M059J (cell line): ENCODE data around the gene PRKCZ. TPM values are rescaled to one million over a fixed set of nuclear protein-coding genes. Genes with fewer than 3 reads are reported as not detected.
"Not testable (repeated sequence)": the region's sequence is repeated elsewhere in the genome, so short reads cannot be mapped to it uniquely, and the experiment has no call there.

ENCODE experiments used
- DNase-seq: peaks from one replicate; pipeline ENCODE4 v3.0.0-alpha.2; 2012; ENCODE audit warnings: low read depth
- total RNA-seq: library from RNA; depleted of rRNA; stranded (reverse); fragments of >200 nt; shearing (Covaris generic); gene quantifications from 2 replicates; pipeline ENCODE4 v1.2.3, GENCODE V29; 2014

PRKCZ gene
- total RNA-seq, 1 experiment from 2014 or later, result 0.44 TPM

- no peak for DNase-seq
Observed at GRCh38 chr1:2084306-2084705, 34.1 kb downstream of the PRKCZ start.

- no peak for DNase-seq
Observed at GRCh38 chr1:2085080-2085479, 34.9 kb downstream of the PRKCZ start.

DNA sequence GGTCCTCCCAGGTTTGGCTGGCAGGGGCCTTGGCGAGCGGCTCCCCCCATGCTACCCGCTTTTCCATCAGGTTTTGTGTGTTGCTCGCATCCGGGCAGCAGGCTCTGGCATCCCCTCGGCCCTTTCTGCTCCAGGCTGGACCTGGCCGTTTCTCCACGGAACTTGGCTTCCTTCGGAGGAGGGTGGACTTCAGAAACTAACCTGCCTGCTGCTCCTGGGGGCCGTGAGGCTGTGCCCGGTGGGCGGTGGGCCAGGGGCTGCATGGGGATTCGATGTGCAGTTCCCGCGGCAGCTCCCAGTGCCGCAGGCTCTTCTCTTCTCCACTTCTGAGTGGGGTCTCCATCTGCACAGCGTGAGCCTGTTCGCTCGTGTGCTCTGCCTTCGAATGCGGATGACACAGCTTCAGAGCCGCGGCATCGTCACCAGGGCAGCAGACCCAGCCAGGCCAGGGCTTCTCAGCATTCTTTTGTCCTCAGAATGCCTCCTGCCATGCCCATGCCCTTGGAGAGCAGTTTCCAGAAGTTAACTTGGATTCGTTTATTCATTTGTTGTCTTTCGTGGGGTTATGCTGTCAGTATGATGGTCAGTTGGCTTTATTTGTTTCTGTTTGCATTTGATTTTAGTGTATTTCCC lies 36.4 kb downstream of the PRKCZ start:
- DNase-seq, result no peak

DNA sequence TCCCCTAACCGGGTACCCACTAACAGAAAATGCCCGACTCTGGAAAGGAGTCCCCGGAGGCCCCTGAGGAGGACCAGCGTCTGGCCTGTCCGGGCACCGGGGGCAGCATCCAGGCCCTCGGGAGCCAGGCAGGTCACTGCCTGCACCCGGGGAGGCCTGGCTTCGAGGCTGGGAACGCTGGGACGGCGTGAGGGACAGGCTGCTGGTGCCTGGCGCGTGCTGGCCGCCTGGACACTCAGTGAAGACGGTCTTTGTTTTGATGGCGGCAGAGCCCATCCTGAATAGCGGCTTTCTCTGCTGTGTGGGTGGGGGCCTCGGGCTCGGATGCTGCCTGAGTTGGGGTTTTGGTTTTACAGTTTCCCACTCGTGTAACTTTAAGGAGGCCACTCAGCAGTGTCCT lies 37.6 kb downstream of the PRKCZ start:
- no peak for DNase-seq

DNA sequence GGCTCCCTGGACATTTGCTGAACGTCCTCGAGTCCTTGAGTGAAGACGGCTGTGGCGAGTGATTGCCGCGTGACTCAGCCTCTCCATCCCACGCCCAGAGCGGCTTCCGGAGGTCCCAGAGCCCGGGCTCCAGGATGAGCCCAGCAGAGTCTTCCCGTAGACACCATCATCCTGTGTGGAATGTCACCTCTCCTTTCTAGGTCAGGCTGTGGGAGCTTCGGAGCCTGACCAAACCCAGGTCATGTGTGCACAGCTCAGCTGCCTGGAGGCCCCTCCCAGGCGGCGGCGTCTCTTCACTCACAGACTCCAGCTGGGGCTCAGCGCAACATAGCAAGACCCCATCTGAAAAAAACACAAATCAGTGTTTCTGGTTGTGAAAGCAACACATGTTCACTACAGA lies 38.2 kb downstream of the PRKCZ start:
- DNase-seq, result peak; percentile 60

- DNase-seq, result no peak
Observed at GRCh38 chr1:2089051-2089450, 38.8 kb downstream of the PRKCZ start.

DNA sequence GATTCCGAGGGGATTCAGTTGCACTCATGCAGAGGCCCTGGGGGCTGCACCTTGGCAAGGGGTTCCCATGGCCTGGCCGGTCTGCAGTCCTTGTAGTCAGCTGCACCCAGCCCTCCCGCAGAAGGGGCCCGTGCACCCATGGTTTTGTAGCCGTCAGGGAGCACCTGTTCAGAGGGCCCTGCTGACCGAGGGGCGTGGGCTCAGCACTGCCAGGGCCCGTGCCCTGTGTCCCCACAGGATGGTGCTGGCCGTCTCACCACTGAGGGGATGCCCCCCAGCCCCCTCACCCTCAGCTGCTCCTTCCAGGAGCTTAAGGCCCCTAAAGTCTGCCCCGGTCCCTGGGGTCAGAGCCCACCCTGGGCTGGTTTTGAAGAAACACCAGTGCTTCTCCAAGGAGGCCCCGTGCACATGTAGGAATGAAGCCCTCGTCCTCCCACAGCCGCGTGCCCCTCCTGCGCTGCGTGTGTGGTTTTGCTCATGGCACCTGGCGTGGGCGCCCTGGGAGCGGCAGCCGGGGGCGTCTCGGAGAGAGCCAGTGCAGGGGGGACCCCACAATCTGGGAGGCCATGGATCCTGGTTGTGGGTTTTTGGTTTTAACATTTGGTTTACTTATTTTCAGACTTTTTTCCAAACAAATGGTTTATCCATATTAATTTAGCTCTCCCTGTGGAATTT lies 40.1 kb downstream of the PRKCZ start:
- DNase-seq, result no peak

GRCh38 chr1:2091611-2092604 lies 41.7 kb downstream of the PRKCZ start:
- peak; percentile 43 for DNase-seq

DNA sequence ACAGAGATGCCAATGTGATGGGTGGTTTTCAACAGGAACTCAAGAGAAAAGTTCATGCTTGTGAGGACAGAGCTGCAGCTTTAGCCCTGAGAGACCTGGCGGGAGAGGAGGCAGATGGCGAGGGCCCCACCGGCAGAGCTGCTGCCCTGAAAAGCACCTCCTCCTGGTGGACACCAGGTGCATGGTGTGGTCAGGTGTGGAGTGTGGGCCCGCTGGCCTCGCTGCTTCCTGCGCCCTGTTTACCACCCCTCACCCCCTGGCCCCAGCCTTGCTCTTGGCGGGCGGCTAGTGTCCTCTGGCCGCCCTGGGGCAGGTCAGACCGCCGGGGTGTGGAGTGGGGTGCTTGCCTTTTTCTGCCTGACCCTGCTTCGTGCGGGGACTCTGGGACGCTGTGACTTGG lies 42.8 kb downstream of the PRKCZ start:
- no peak for DNase-seq

DNA sequence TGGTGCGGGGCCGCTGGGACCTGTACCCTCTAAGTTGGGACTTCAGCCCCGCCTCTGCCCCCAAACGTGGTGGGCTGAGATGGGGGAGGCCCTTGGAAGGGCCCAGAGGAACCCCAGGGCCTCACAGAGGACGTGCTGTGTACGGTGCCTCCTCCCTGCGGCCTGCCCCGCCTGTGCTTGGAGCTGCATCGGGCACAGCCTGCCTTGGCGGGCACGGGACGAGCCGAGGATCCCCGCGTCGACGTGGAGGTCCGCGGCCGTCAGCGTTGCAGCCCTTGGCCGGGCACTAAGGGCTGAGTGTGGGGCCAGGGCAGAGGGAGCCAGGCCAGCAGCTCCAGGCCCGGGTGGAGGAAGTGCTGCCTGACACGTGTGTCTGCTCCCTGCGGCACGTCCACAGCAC lies 43.4 kb downstream of the PRKCZ start:
- no peak for DNase-seq

DNA sequence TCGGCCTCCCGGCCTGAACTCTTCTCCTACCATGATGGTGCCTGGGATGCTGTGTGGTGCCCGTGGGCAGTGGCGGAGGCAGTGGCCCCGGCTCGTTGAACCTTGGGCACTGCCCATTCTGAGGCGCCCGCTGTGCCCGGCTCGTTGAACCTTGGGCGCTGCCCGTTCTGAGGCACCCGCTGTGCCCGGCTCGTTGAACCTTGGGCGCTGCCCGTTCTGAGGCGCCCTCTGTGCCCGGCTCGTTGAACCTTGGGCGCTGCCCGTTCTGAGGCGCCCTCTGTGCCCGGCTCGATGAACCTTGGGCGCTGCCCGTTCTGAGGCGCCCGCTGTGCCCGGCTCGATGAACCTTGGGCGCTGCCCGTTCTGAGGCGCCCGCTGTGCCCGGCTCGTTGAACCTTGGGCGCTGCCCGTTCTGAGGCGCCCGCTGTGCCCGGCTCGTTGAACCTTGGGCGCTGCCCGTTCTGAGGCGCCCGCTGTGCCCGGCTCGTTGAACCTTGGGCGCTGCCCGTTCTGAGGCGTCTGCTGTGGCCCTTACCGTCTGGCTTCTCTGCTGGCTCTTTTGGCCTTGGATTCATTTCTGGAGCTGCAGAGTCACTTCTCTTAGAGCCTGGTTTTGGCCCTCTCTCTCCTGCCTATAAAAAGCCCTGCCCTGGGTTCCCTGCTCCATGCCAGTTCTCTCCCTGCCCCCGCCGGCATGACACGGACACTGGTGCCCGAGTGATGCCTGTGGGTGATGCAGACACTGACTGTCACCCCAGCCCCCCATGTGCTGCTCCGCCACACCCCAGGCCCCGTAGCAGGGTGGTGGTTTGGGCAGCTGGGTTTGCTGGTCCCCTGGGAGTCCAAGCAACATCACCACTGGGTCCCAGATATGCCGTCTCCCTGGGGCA lies 44.3 kb downstream of the PRKCZ start:
- not testable (repeated sequence) for DNase-seq

DNA sequence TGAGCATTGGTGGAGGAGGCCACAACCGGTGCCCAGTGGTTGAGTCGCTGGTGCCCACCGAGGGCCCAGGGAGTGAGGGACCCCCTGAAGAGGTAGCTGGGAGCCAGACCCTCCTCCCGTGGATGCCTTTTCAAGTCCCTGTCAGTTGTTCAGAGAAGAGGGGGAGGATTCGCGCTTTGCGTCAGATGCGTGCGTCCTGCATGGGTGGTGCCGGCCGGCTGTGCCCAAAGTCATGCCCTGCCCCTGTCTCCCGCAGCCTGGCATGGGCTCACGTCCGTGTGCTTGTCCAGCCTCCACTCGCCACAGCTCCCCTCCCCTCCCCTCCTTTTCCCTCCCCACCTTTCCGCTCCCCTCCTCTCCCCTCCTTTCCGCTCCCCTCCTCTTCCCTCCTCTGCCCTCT lies 45.2 kb downstream of the PRKCZ start:
- DNase-seq, result no peak

- no peak for DNase-seq
Observed at GRCh38 chr1:2095981-2096736, 45.9 kb downstream of the PRKCZ start.

DNA sequence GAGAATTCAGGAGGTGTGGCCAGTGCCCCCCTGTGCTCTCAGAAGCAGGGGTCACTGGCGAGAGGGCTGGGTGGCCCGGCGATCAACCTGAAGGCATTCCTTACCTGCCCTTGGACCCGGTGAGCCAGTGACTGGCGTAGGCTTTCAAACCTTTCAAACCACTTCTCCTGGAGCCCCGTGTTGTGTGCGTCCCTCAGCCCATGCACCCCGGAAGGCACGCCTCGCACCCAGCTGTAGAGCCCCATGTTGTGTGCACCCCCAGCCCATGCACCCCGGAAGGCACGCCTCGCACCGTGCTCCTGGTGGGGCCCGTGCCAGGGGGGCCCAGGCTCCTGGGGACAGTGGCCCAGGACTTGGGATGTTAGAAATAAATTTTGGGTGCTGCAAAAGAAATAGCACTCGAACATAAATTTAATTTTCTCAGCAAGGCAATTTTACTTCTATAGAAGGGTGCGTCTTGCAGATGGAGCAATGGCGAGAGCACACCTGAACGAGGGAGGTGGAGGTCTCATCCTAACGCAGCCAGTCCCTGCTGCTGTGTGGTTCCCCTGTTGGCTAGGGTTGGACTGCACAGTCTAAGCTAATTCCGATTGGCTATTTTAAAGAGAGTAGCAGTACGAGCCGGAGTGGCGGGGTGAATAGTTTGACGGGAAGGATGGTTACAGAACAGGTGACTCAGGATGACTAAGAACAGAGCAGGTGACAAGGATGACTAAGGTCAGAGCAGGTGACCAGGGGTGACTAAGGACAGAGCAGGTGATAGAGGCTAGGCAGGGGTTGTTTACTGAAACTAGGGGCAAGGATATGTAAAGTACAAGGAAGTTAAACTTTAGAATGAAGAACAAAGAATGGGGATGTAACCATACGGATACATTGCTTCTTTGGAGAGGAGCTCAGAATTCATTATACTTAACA lies 47.4 kb downstream of the PRKCZ start:
- no peak for DNase-seq

- no peak for DNase-seq
Observed at GRCh38 chr1:2098301-2098698, 48.1 kb downstream of the PRKCZ start.

- no peak for DNase-seq
Observed at GRCh38 chr1:2098839-2099785, 48.9 kb downstream of the PRKCZ start.

GRCh38 chr1:2099886-2100779 lies 49.9 kb downstream of the PRKCZ start:
- DNase-seq, result no peak

GRCh38 chr1:2100780-2101108 lies 50.5 kb downstream of the PRKCZ start:
- DNase-seq, result no peak
